NCI-H460 (cell line): ENCODE measurements around the gene HS3ST5. TPM values are rescaled to one million over a fixed set of nuclear protein-coding genes. Genes with fewer than 3 reads are reported as not detected.
A peak's percentile ranks its signal among the peaks of the same experiment; 100 is the strongest.
"Not testable (repeated sequence)": the region's sequence is repeated elsewhere in the genome, so short reads cannot be mapped to it uniquely, and the experiment has no call there.

Experiments
- DNase-seq: peaks from one replicate; pipeline ENCODE4 v3.0.0-alpha.2; 2016; ENCODE audit warnings: low read depth; ENCODE audit errors: extremely low read depth
- total RNA-seq: library from RNA; depleted of rRNA; stranded (reverse); fragments of >200 nt; shearing (Covaris generic); gene quantifications from 2 replicates; pipeline ENCODE4 v1.2.3, GENCODE V29; 2014

HS3ST5 gene
- total RNA-seq, 1 experiment from 2014 or later = not detected

DNA sequence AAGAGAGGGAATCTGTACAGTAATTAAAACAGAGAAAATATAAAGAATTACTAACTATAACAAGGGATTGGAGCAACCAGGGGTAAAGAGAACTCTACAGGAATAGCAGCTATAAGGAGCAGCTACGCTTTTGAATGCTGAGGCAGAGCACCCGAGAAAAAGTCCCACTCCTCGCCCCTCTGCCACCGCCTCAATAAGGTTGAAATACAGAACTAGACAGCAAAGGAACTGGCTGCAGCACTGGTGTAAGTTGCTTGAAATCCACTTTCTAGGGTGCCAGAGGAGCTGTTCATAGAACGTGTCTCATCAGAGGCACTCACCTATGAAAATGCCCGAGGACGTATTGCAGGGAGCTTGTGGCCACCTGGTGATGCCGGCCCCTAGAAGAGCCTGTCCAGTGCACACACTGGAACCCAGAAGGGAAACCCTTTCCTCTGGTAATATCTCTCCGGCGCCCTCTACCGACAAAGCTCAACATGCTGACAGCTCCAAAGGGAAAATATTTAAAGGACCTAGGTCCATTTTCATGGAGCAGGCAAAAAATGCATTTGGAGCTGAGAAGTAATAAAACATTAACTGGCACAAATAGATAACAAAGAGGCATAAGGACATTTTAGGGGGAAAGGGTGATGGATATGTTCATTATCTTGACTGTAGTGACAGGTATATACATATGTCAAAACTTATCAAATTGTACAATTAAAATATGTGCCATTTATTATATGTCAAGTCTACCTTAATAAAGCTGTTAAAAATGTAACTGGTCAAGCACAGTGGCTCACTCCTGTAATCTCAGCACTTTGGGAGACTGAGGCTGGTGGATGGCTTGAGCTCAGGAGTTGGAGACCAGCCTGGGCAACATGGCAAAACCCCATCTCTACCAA, 234.5 kb downstream of the HS3ST5 start:
- DNase-seq = peak; percentile 50

GRCh38 chr6:114106020-114106419, 236.8 kb downstream of the HS3ST5 start:
- DNase-seq = no peak

GRCh38 chr6:114101255-114101654, 241.6 kb downstream of the HS3ST5 start:
- no peak for DNase-seq

DNA sequence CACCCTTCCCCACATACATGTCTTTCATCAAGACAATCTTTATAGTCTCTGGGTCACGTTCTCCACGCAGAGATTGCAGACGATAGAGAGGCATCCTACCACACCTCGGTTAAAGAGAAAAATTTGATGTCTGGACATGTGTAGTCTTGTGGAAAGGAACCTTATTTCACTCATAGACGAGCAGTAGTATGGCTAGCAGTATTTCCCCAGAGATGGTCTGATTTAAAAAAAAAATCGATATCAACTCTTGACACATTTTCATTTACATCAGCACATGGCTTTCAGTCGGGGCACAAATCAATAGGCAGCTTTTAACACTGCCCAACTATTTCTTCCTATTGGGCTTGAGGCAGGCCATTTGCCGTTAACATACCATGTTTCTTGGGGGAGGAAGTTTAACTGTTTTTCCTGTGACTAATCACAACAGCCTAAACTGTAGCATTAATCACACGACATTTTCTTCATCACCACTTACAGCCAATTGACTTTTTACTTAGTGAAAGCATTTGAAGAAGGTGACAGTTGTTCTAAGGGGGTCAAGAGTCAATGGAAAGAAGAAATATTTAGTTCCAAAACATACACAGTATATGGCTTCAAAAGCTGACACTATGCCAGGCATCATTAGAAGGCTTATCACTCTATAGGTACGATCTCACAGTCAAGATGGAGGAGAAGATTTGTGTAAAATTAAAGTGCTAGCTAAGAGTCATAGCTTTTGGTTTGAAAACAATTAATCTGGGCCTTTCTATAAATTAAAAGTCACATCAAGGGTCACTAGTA, 242.4 kb downstream of the HS3ST5 start:
- no peak for DNase-seq

DNA sequence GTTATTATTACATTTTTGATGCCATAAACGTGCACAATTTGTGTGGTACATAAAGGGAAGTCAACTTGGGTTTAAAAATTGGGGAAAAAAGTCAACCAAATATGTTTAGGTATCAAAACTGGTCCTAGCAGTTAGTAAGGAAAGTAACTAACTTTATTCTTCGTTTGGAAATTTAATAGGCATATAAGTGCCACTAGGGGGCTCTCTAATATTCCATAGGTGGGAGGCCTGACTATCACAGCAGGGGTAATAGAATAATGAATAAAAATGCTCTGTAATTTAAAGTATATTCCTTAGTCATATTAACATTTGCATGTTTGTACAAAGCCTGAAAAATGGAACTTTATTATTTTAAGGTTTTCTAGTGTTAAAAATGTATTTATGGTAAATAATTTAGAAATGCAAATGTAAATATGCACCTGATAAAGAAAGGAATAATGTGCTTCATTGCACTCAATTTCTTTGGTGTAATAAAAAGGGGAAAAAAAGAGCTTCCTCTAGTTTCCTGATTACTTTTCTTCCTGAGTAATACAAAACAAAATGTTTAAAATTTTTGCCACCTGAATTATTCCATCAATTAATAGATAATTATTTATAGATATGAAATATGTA, 246.2 kb downstream of the HS3ST5 start:
- DNase-seq = peak; percentile 18

DNA sequence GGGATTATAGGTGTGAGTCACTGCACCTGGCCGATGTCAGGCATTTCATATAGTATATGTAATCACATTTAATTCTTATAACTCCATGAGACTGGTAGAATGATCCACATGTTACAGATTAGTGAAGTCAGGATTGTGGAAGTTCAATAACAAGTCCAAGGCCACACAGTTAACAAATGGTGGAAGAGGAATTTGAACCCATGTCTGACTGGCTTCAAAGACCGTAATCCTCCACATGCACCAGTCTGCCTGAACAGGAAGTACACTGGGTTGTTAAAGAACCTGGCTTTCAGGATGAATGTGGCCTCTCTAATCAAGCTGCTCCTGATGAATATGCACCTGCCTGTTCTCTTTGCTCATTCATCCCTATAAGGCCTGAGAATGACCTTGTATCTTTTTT, 249.9 kb downstream of the HS3ST5 start:
- DNase-seq = no peak

DNA sequence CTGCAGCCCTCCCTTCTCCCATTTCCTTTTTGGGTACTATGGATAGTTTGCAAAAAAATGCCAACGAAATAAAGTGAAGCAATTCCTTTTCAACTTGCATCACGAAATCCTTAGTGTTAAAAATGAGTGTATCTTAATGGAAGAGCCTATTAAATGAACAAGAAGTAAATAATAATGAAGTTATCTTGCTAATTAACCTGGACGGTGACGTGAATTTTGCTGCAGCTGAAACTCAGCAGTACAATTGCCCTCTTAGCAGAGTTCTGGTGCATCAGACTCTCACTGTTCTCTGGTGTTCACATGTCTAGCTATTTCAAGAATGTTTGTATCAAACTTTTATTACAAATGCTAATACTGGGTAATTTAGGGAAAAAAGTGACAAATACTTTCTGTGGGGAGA, 252.2 kb downstream of the HS3ST5 start:
- DNase-seq = no peak

GRCh38 chr6:114087496-114087895, 255.3 kb downstream of the HS3ST5 start:
- no peak for DNase-seq

GRCh38 chr6:114085211-114085610, 257.6 kb downstream of the HS3ST5 start:
- DNase-seq = no peak

DNA sequence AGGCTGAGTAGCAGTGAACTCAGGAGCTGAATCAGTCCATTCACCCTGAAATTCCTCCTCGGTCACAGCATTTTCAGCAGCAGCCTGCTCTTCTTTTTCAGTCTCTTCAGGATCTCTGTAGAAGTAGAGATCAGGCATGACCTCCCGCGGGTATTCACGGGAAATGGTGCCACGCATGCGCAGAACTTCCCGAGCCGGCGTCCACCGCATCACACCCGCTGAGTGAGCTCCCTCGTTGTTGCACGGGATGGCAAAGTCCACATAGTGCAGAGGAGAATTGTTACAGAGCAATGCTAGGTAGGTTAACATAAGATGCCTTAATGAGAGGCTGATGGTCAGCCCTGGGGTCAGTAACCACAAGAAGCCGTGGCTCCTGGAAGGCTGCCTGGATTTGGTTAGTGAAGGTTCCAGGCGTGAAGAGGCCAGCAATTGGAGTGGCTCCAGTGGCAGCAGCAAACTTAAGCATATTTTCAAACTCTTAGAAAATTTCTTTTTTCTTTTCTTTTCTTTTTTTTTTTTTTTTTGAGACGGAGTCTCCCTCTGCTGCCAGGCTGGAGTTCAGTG, 258.4 kb downstream of the HS3ST5 start:
- no peak for DNase-seq

- no peak for DNase-seq
Measured at GRCh38 chr6:114083251-114083650, 259.6 kb downstream of the HS3ST5 start.

DNA sequence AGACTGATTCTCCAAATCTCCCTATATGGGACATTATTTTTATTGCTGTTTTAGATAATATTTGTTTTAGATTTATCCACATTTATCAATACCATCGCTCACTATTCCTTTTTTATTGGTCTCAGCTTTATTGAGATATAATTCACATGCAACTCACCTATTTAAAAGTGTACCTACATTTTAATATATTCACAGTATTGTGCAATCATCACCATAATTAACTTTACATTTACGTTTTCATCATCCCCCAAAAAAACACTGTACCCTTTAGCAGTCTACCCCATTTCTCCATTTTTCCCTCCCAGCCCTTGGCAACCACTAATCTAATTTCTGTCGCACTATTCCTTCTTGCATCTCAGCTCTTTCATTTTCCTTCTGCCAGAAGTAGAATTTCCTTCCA, 261.1 kb downstream of the HS3ST5 start:
- no peak for DNase-seq

DNA sequence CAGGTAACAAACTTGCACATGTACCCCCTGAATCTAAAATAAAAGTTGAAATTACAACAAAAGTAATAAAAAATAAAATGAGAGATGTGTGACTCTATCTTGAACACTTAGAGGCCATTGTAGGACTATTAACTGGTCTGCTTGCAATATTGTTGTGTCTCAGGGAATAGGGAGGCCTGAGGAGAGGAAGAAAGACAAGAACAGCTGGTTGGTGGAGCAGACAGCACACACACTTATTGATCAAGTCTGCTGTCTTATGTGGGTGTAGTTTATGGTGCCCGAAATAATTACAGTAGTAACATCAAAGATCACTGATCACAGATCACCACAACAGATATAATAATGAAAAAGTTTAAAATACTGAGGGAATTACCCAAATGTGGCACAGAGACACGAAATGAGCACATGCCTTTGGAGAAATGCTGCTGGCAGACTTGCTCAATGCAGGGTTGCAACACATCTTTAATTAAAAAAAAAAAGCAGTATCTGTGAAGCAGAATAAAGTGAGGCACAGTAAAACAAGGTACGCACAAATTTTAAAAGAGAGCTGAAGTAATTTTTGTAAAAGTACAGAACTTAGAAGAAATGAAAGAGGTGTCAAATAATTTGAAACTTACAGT, 261.8 kb downstream of the HS3ST5 start:
- DNase-seq = no peak

GRCh38 chr6:114080410-114080809, 262.4 kb downstream of the HS3ST5 start:
- not testable (repeated sequence) for DNase-seq

- no peak for DNase-seq
Measured at GRCh38 chr6:114075777-114076176, 267.0 kb downstream of the HS3ST5 start.

- DNase-seq = no peak
Measured at GRCh38 chr6:114075300-114075699, 267.5 kb downstream of the HS3ST5 start.

- DNase-seq = no peak
Measured at GRCh38 chr6:114068771-114069170, 274.1 kb downstream of the HS3ST5 start.

GRCh38 chr6:114068116-114068515, 274.7 kb downstream of the HS3ST5 start:
- DNase-seq = no peak

DNA sequence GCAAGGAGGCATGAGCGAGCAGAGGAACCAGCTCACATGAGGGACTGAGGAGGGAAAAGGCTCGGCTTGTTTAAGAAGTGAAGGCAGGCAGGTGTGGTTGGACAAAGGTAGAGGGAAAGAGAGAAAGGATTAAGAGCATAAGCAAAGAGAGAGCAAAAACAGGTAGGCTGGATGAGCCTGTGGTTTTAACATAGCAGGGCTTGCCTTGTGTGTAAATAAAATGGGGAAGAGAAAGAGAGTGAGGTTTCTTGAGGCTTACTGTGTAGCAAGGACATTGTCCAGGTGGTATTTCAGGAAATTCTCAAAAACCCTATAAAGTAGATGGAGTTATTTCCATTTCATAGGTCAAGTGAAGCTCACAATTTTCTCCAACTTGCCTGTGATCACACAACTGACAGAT, 278.0 kb downstream of the HS3ST5 start:
- no peak for DNase-seq

DNA sequence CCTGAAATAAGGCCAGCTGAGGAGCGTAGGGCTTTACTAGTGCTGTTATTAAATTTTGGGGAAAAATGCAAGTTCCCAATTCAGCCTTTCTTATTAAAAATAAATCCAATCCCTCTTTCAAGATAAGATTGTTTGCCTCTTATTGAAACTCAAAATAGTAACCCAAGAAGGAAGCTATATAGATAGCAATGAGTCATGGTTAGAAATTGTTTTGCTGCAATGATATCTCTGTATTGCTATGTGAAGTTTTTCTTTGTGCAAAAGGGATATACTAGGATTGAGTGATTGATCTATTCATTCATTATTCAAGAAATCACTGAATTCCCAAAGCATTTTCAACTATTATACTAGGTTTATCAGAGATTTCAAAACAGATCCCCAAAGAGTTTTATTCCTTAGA, 278.9 kb downstream of the HS3ST5 start:
- no peak for DNase-seq

DNA sequence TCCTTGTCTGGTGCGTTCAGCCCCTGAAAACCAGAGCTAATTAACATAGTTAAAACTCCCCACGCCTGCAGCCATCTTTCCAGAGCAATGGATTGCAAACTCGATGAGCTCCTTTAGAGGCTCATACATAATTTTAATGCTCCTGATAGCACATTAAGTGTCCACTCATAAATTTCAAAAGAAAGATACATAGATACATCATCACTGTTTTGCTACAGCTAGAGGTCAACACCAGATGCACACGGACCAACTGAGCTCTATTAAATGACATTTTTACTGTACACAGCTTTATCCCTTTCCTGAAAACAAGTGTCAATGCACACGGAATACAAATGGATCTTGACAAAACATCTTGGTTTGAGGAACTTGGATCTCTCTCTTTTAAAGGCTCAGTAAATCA, 280.6 kb downstream of the HS3ST5 start:
- DNase-seq = no peak
